ENCODE measurements around the gene ID3. TPM values are rescaled to one million over a fixed set of nuclear protein-coding genes. Genes with fewer than 3 reads are reported as not detected.

ID3 gene
- total and polyA plus RNA-seq, 9 of the 15 experiments (the other 6 are each of a cell fraction or from before 2014, with no cell fraction given): 6.8 to 59.8 (median 23.5) TPM

GRCh38 chr1:23556635-23557470 is 2.4 kb downstream of the ID3 start:
- Histone ChIP-seq H4K20me1 (replicated peaks; ENCODE audit: control insufficient read depth, insufficient read depth, low read length) (no peaks in the 10 kb centered on the region), H3K27ac (ENCODE audit: extremely low read depth, low read depth, low read length) (peak overlapping the region; percentile 80), H3K79me2 (ENCODE audit: control insufficient read depth, insufficient read depth, low read length) (peaks cover 41% of the 10 kb centered on the region), H3K4me2 (ENCODE audit: insufficient read depth, low read length) (peak overlapping the region; percentile 97), H3K4me3 (peak overlapping the region; percentile 74), H3K4me1 (replicated peaks in 1 of 2; ENCODE audit: control insufficient read depth in 2 of 2, insufficient read depth in 2 of 2, low read length in 2 of 2) (peaks cover 58 to 67% of the 10 kb centered on the region in 2 experiments), H2AFZ (ENCODE audit: low read depth, low read length) (no peak overlapping the region), H3K27me3 (ENCODE audit: control insufficient read depth in 2 of 2, insufficient read depth in 2 of 2, low read length in 2 of 2) (no peaks in the 10 kb centered on the region), H3K9me3 (replicated peaks; ENCODE audit: control insufficient read depth, insufficient read depth, low read depth, low read length) (no peaks in the 10 kb centered on the region), H3K36me3 (ENCODE audit: control insufficient read depth, insufficient read depth, low read length) (peaks cover 19% of the 10 kb centered on the region), H3K9ac (ENCODE audit: insufficient read depth in 1 of 2, low read depth in 2 of 2, low read length in 2 of 2) (peak overlapping the region; percentile 70 to 82), H3K9me1 (ENCODE audit: control insufficient read depth, insufficient read depth, low read length) (no peaks in the 10 kb centered on the region)
- DNase-seq (ENCODE audit: extremely low read depth in 1 of 4, low spot score in 3 of 4) (no peak), ATAC-seq (peak; percentile 0; the same call in 1 of the 3 replicates), FAIRE-seq (no peak)
- ChIA-PET POLR2A (interaction anchor here (0.5 to 3.9 kb wide), 14 partner anchors 11 to 221 kb away, joined by 3 to 29 read pairs (median 4); partner anchors contain the start of gene PITHD1), CTCF (ENCODE audit: low intra/inter-chr PET ratio) (no interaction called here)
- BruUV-seq (replicated peaks): no TSS peak
- in situ Hi-C loops (cut with MboI) (no loop called here), intact Hi-C loops (cut with micrococcal nuclease) (loop anchor here (5.0 kb wide), 2 partner anchors 40 to 185 kb away; partner anchors contain the start of gene ELOA)
- WGBS (ENCODE audit: insufficient coverage, low coverage, missing lambda C conversion rate): 78% methylated on average over 4 of the region's 4 CpGs
- no peak for TF ChIP-seq ZNF431 (CRISPR knock-in tag; IDR thresholded peaks at IDR 0.05)
- no peak for TF ChIP-seq MTA1 (IDR thresholded peaks at IDR 0.05; ENCODE audit: borderline replicate concordance)
- peak; percentile 21; the same call in 1 of the 2 replicates for TF ChIP-seq ZNF668 (CRISPR knock-in tag; IDR thresholded peaks at IDR 0.05)
- no peak for TF ChIP-seq ETV6 (IDR thresholded peaks at IDR 0.05; ENCODE audit: borderline replicate concordance in 1 of 2, low read depth in 2 of 2, low read length in 1 of 2)
- TF ChIP-seq ETV6 (CRISPR knock-in tag; IDR thresholded peaks at IDR 0.05; ENCODE audit: borderline replicate concordance): no peak
- 0 out of 2 replicates have a peak, but pooled peaks have one; percentile 32 for TF ChIP-seq SP1 (CRISPR knock-in tag; IDR thresholded peaks at IDR 0.05)
- TF ChIP-seq ZNF395 (CRISPR knock-in tag; IDR thresholded peaks at IDR 0.05): 0 out of 2 replicates have a peak, but pooled peaks have one; percentile 32
- TF ChIP-seq MAZ (CRISPR knock-in tag; conservative IDR thresholded peaks at IDR 0.05 in 1 of 2, IDR thresholded peaks at IDR 0.05 in 1 of 2): 0 out of 4 replicates have a peak, but pooled peaks of 1 of the 2 experiments have one; percentile 20
- TF ChIP-seq TCF7 (IDR thresholded peaks at IDR 0.05; ENCODE audit: borderline replicate concordance): no peak
- peak; percentile 10 for TF ChIP-seq HDAC3 (IDR thresholded peaks at IDR 0.05; ENCODE audit: borderline replicate concordance, partially characterized antibody)
- no peak for TF ChIP-seq ZBTB33 (CRISPR knock-in tag; IDR thresholded peaks at IDR 0.05)
- TF ChIP-seq ZNF134 (CRISPR knock-in tag; conservative IDR thresholded peaks at IDR 0.05): no peak
- TF ChIP-seq CCNT2 (IDR thresholded peaks at IDR 0.05; ENCODE audit: borderline replicate concordance, extremely low read depth, insufficient read length, low read depth, low read length): peak; percentile 55
- TF ChIP-seq HDAC8 (tag; IDR thresholded peaks at IDR 0.05): no peak
- TF ChIP-seq CREB3L1 (IDR thresholded peaks at IDR 0.05; ENCODE audit: borderline replicate concordance, low read depth): no peak
- no peak for TF ChIP-seq BCL6 (CRISPR knock-in tag; IDR thresholded peaks at IDR 0.05)
